A549 treated with GW870086 at 1 μM for 4 hours (cell line): ENCODE data around the gene INTS3. TPM values are rescaled to one million over a fixed set of nuclear protein-coding genes. Genes with fewer than 3 reads are reported as not detected.

ENCODE experiments used
- total RNA-seq: library from RNA; stranded (reverse); fragments of 200-300 nt; extraction: Qiagen RNA extraction; gene quantifications from 5 replicates; pipeline ENCODE4 v1.2.3, GENCODE V29; 2022; ENCODE audit warnings: low read depth

Gene INTS3
- total RNA-seq, result 16.1 to 20.1 TPM (median 18.6 TPM) in 5 replicates

GRCh38 chr1:153727463-153728304 is at the start of gene INTS3:
TSS of gene INTS3 (plus strand) at chr1:153728050. CDS start at chr1:153728635, 585 bp downstream.

GRCh38 chr1:153678519-153679336 is 49.1 kb upstream of the INTS3 start, which contains the start of gene NPR1:
TSS of gene NPR1 (plus strand) at chr1:153678688. CDS start at chr1:153679109, 421 bp downstream.

GRCh38 chr1:153774780-153775457 is 47.1 kb downstream of the INTS3 start, which contains the start of gene SLC27A3:
TSS of gene SLC27A3 (plus strand) at chr1:153775407. CDS start at chr1:153775498, 91 bp downstream.

Other genes with a start within 250 kb of the INTS3 start
- 3,721 to 4,200 TPM (median 3,795 TPM) in 5 replicates for gene S100A6, start 192.1 kb upstream of the INTS3 start, total RNA-seq
- 0.87 to 1.4 TPM (median 1.1 TPM) in 5 replicates for gene S100A5, start 187.1 kb upstream of the INTS3 start, total RNA-seq
- 1,668 to 2,055 TPM (median 1,841 TPM) in 5 replicates for gene S100A4, start 182.2 kb upstream of the INTS3 start, total RNA-seq
- gene S100A3, start 178.8 kb upstream of the INTS3 start, total RNA-seq, result 104 to 121 TPM (median 120 TPM) in 5 replicates
- gene S100A2, start 162.2 kb upstream of the INTS3 start, total RNA-seq, result 18.8 to 40.7 TPM (median 32.4 TPM) in 5 replicates
- 527 to 623 TPM (median 604 TPM) in 5 replicates for gene S100A16, start 114.9 kb upstream of the INTS3 start, total RNA-seq
- 0.29 to 0.82 TPM (median 0.52 TPM) in 5 replicates for gene S100A14, start 111.7 kb upstream of the INTS3 start, total RNA-seq
- 181 to 204 TPM (median 194 TPM) in 5 replicates for gene S100A13, start 100.5 kb upstream of the INTS3 start, total RNA-seq
- gene S100A1, start 99.6 kb upstream of the INTS3 start, total RNA-seq, result 0.62 to 0.80 TPM (median 0.73 TPM) in 4 of 5 replicates, not detected in the other
- 68.2 to 85.8 TPM (median 80.9 TPM) in 5 replicates for gene CHTOP, start 94.0 kb upstream of the INTS3 start, total RNA-seq
- gene SNAPIN, start 69.3 kb upstream of the INTS3 start, total RNA-seq, result 55.9 to 63.8 TPM (median 59.8 TPM) in 5 replicates
- 259 to 286 TPM (median 267 TPM) in 5 replicates for gene ILF2, start 57.1 kb upstream of the INTS3 start, total RNA-seq
- gene NPR1, start 49.4 kb upstream of the INTS3 start, total RNA-seq, result 0.97 to 1.6 TPM (median 1.1 TPM) in 5 replicates
- gene SLC27A3, start 47.4 kb downstream of the INTS3 start, total RNA-seq, result 0.91 to 2.4 TPM (median 1.6 TPM) in 5 replicates
- gene GATAD2B, start 194.9 kb downstream of the INTS3 start, total RNA-seq, result 6.4 to 14.8 TPM (median 9.0 TPM) in 5 replicates
- gene DENND4B, start 218.7 kb downstream of the INTS3 start, total RNA-seq, result 25.8 to 35.7 TPM (median 32.4 TPM) in 5 replicates
- 30.1 to 40.4 TPM (median 37.5 TPM) in 5 replicates for gene CRTC2, start 230.6 kb downstream of the INTS3 start, total RNA-seq
- 151 to 164 TPM (median 162 TPM) in 5 replicates for gene SLC39A1, start 235.5 kb downstream of the INTS3 start, total RNA-seq
- gene CREB3L4, start 239.9 kb downstream of the INTS3 start, total RNA-seq, result 7.2 to 9.5 TPM (median 9.4 TPM) in 5 replicates
- 120 to 164 TPM (median 155 TPM) in 5 replicates for gene JTB, start 249.6 kb downstream of the INTS3 start, total RNA-seq